ENCODE results near the gene CARMIL3.

The CARMIL3 gene

DNA sequence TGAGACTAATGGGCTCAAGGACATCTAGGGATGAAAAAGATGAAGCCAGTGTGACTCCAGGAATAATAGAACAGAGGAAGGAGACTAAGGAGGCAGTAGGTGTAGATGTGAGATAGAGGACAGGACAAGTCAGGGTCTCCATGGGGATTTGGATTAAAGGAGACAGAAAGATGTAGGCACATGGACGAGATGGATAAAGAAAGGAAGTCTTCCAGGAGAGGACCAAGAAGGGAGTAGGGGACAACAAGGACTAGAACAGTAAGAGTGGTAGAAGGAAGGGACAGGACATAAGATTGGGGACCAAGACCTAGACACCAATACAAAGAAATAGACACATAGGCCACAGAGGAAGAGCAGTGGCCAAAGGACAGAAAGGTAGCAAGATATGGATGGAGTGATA lies 35.2 kb downstream of the CARMIL3 start:
- TF ChIP-seq, protein P1, sequence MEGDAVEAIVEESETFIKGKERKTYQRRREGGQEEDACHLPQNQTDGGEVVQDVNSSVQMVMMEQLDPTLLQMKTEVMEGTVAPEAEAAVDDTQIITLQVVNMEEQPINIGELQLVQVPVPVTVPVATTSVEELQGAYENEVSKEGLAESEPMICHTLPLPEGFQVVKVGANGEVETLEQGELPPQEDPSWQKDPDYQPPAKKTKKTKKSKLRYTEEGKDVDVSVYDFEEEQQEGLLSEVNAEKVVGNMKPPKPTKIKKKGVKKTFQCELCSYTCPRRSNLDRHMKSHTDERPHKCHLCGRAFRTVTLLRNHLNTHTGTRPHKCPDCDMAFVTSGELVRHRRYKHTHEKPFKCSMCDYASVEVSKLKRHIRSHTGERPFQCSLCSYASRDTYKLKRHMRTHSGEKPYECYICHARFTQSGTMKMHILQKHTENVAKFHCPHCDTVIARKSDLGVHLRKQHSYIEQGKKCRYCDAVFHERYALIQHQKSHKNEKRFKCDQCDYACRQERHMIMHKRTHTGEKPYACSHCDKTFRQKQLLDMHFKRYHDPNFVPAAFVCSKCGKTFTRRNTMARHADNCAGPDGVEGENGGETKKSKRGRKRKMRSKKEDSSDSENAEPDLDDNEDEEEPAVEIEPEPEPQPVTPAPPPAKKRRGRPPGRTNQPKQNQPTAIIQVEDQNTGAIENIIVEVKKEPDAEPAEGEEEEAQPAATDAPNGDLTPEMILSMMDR (conservative IDR thresholded peaks at IDR 0.05): no peak
- H3K27ac ChIP-seq: no peak overlapping the region

DNA sequence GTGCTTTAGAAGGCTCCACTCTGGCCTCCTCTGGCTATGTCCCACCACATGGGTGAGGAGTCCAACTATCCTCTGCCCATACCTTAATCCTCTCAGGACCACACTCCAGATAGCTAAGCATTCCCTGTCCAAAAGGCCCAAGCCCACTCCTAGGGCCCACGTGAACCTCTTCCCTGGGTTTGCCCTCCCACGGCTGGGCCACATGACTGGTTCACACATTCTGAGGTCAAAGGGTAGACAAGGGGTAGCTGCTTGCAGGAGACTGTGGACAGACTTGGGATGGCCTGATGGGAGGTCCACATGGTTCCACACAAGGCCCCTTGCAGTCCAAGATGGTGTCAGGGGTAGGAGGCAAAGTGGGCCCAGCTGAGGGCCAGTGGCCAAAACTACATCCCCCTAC lies 36.3 kb downstream of the CARMIL3 start:
- no peak overlapping the region for H3K27ac ChIP-seq
- TF ChIP-seq, protein P1 (conservative IDR thresholded peaks at IDR 0.05): no peak

DNA sequence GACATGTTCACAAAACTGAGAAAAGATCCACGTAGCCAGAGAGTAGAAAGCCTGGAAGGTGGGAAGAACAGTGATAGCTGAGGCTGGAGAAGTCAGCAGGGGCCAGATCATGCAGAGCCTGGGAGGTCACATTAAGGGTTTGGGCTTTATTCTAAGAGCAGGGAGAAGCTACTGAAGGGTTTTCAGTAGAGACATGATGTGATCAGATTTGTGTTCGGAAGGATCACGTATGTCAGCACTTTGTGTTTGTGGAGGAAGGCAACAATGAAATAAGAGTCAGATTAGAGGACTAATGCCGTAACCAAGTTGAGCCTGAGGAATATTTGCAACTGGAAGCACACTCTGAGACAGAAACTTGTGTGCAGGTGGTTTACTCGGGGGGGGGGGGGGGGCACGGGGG lies 38.1 kb downstream of the CARMIL3 start:
- TF ChIP-seq, protein P1 (conservative IDR thresholded peaks at IDR 0.05): no peak
- no peak overlapping the region for H3K27ac ChIP-seq

DNA sequence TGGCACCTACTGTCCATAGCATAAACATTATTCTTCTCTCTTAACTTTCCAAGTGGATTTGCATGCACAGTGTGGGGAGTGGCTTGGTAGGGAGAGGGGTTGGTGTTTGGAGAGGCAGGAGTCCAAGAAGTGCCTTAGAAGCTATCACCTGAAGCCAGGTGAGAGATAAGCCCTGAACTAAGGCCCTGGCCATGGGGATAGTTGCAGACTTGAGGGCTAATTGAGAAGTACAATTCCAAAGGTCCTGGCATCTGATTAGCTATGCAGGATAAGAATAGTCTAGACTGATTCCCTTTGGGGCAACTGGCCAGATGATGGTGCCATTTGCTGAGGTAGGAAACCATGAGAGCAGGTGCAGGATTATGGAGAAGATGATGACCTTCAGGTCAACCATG lies 40.3 kb downstream of the CARMIL3 start:
- TF ChIP-seq, protein P1 (conservative IDR thresholded peaks at IDR 0.05): no peak
- no peak overlapping the region for H3K27ac ChIP-seq

DNA sequence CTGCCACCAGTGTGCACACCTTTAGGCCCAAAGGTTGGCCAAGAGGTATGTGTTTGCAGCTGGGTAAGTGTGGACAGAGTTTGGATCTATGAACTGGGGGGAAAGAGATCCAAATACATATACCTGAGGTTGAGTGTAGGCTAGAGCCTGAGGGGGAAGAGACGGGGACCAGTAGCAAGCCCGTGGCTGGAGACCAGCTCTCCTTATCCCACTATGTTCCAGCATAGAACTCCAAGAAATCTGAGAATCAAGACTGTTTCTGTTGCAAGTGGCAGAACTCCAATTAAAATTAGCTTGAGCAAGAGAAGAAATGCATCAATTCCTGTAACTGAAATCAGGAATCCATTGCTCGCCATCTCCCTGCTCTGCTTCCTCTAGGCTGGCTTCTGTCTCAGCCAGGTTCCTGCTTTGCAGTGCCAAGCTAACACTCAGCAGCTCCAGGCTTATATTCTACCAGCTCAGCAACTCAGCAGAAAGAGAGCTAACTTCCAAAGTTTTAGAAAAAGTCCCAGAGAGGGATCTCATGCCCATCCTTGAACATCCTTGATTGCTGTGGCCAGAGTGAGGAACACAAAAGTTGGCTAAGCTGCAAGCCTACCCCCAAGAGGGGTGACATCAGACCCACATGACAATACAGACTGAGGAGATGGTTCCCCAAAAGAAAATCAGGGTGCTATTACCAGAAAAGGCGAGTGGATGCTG lies 40.8 kb downstream of the CARMIL3 start:
- no peak overlapping the region for H3K27ac ChIP-seq
- TF ChIP-seq, protein P1 (conservative IDR thresholded peaks at IDR 0.05): no peak

DNA sequence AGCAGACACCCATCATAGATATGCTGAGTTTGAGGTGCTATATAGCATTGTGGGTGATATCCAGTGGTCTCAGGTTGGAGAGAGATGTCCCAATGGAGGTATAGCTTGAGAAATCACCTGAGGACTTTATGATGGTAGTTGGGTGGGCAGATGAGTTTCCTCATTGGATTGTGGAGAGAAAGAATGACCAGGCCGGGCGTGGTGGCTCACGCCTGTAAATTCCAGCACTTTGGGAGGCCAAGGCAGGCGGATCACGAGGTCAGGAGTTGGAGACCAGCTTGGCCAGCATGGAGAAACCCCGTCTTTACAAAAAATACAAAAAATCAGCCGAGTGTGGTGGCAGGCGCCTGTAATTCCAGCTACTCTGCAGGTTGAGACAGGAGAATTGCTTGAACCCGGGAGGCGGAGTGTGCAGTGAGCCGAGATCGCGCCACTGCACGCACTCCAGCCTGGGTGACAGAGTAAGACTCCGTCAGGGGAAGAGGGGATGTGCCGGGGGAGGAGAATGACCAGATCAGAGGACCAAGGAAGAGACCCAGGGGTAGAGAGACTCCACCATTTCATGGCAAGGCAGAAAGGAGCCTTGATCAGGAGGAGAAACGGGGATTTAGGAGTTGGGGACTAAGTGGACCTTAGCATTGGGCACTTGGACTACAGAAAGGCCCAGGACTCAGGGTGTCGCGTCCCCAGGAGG lies 41.5 kb downstream of the CARMIL3 start:
- H3K27ac ChIP-seq: peak overlapping the region; percentile 84
- TF ChIP-seq, protein P1 (conservative IDR thresholded peaks at IDR 0.05): no peak

DNA sequence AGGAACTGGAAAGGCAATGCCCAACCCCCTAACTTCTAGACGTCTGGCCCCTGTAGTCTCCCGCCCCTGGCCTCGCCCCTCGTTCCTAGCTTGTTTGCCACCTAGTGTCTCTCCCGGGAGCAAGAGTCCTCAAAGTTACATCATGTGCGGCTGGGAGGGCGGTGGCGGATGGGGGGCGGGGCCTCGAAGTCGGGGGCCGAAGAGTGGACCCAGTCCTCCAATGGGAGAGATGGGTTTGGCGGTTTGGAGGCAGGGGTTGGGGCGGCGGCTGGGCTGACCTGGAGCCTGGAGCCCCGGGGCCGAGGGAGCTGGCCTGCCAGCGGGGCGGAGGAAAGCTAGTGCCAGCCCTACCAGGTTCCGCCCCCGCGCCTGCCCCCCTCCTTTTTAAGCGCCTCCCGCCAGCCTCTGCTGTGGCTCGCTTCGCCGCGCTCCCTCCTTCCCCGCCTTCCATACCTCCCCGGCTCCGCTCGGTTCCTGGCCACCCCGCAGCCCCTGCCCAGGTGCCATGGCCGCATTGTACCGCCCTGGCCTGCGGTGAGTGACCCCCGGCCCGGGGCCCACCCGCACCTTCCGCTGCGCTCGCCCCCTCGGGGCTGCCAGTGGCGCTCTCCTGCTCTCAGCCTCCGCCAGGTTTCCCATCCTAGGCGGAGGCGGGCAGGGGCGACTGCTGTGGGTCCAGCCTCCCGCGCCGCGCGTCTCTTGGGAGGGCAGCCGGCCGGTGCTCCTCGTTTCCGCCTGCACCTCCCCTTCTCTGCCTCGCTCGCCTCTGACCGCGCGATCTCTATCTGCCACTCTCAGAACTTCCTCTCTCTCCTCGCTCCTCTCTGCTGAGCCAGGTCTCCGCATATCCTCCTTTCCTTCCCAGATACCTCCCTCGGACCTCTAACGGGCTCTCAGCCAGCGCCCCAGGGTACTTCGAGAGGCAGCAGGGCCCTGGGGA lies 42.4 kb downstream of the CARMIL3 start, which contains the start of gene PCK2:
Gene PCK2 (plus strand): TSS at position 411 of the 940 bp plus-strand sequence. CDS start 95 bp downstream, at position 506.
- TF ChIP-seq, protein P1 (conservative IDR thresholded peaks at IDR 0.05): peak; percentile 15; the same call in 1 of the 2 replicates
- peak within 1 kb of the TSS; percentile 84 for H3K27ac ChIP-seq

Data from VCaP (cell line).